ENCODE data around the gene RBMXL3. TPM values are rescaled to one million over a fixed set of nuclear protein-coding genes. Genes with fewer than 3 reads are reported as not detected.

The RBMXL3 gene
- total and polyA plus RNA-seq, 2 of the 8 experiments (the other 6 are each of a cell fraction or from before 2014, with no cell fraction given), result not detected

Other genes starting within 250 kb of the RBMXL3 start
- gene IL13RA2, start 171.8 kb upstream of the RBMXL3 start, total RNA-seq (2021; fragmentation: NEBNext Ultra II Directional; extraction: Animal tissue kit (Norgen Biotek cat#: 25700)), result not detected in 2 replicates
- gene IL13RA2, start 171.8 kb upstream of the RBMXL3 start, polyA plus RNA-seq (2011; rRNA removed), result not detected in 2 replicates
- gene LRCH2, start 44.7 kb downstream of the RBMXL3 start, total RNA-seq (2021; fragmentation: NEBNext Ultra II Directional; extraction: Animal tissue kit (Norgen Biotek cat#: 25700)), result 5.0 and 5.5 TPM in 2 replicates
- 0.88 and 1.5 TPM in 2 replicates for gene LRCH2, start 44.7 kb downstream of the RBMXL3 start, polyA plus RNA-seq (2011; rRNA removed)
- gene LUZP4, start 100.3 kb downstream of the RBMXL3 start, total RNA-seq (2021; fragmentation: NEBNext Ultra II Directional; extraction: Animal tissue kit (Norgen Biotek cat#: 25700)), result 0.17 TPM in 1 of 2 replicates, not detected in the other
- gene LUZP4, start 100.3 kb downstream of the RBMXL3 start, polyA plus RNA-seq (2011; rRNA removed), result not detected in 2 replicates

All from H1 (cell line).